ENCODE data around the gene RPUSD4.

DNA sequence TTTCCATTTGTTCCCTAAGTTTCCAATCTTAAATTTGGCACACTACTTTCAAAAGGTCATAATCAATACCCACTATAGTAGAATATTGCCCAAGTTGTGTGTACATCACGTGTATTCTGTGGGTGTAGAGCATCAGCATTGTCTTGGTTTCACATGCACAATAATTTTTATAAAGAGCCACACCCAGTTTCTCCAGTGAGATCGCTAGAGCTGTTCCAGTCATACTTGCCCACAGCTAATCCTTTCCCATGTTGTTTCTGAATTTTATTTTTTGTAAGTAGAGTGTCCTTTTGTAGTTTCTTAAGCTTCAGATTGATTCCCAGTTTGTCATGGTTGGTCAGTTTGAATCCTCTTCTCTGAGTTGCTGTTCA lies 13.8 kb upstream of the RPUSD4 start:
- TF ChIP-seq BRCA1 (IDR thresholded peaks at IDR 0.05; ENCODE audit: low read depth, low read length) (no peak), CHD2 (IDR thresholded peaks at IDR 0.05; ENCODE audit: borderline replicate concordance, low read depth, low read length) (no peak), YY1 (IDR thresholded peaks at IDR 0.05; ENCODE audit: low read depth, low read length) (no peak), POLR2A (IDR thresholded peaks at IDR 0.05; ENCODE audit: low read depth, low read length) (no peak), KDM1A (IDR thresholded peaks at IDR 0.05; ENCODE audit: borderline replicate concordance) (no peak), BACH1 (IDR thresholded peaks at IDR 0.05; ENCODE audit: borderline replicate concordance) (no peak)
- TF ChIP-seq, protein P1, sequence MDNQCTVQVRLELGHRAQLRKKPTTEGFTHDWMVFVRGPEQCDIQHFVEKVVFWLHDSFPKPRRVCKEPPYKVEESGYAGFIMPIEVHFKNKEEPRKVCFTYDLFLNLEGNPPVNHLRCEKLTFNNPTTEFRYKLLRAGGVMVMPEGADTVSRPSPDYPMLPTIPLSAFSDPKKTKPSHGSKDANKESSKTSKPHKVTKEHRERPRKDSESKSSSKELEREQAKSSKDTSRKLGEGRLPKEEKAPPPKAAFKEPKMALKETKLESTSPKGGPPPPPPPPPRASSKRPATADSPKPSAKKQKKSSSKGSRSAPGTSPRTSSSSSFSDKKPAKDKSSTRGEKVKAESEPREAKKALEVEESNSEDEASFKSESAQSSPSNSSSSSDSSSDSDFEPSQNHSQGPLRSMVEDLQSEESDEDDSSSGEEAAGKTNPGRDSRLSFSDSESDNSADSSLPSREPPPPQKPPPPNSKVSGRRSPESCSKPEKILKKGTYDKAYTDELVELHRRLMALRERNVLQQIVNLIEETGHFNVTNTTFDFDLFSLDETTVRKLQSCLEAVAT (IDR thresholded peaks at IDR 0.05): no peak

Measured in GM12878 (cell line).